Activated naive CD8-positive, alpha-beta T cell (primary cell): ENCODE measurements around the gene RHOT2.
A peak's percentile ranks its signal among the peaks of the same experiment; 100 is the strongest.

Experiments used
- H3K27ac Mint-ChIP-seq: one replicate; pipeline ENCODE4 v1.8.0; 2021; ENCODE audit warnings: mixed read lengths
- H3K27me3 Mint-ChIP-seq: one replicate; pipeline ENCODE4 v1.8.0; 2021; ENCODE audit warnings: mixed read lengths
- H3K36me3 Mint-ChIP-seq: one replicate; pipeline ENCODE4 v1.8.0; 2021; ENCODE audit warnings: mixed read lengths
- H3K4me1 Mint-ChIP-seq: one replicate; pipeline ENCODE4 v1.8.0; 2021; ENCODE audit warnings: low read depth, mixed read lengths
- H3K4me3 Mint-ChIP-seq: one replicate; pipeline ENCODE4 v1.8.0; 2021; ENCODE audit warnings: mild to moderate bottlenecking, mixed read lengths
- H3K9me3 Mint-ChIP-seq: one replicate; pipeline ENCODE4 v1.8.0; 2021; ENCODE audit warnings: low read depth, mixed read lengths

RHOT2 gene

GRCh38 chr16:678858-679813 lies 11.2 kb downstream of the RHOT2 start:
- H3K4me1 Mint-ChIP-seq, result peaks cover 18% of the 10 kb centered on the region
- H3K36me3 Mint-ChIP-seq, result peaks cover 2% of the 10 kb centered on the region
- peak overlapping the region; percentile 41 for H3K27ac Mint-ChIP-seq
- no peaks in the 10 kb centered on the region for H3K9me3 Mint-ChIP-seq
- H3K27me3 Mint-ChIP-seq, result no peaks in the 10 kb centered on the region
- H3K4me3 Mint-ChIP-seq, result peak overlapping the region; percentile 80

DNA sequence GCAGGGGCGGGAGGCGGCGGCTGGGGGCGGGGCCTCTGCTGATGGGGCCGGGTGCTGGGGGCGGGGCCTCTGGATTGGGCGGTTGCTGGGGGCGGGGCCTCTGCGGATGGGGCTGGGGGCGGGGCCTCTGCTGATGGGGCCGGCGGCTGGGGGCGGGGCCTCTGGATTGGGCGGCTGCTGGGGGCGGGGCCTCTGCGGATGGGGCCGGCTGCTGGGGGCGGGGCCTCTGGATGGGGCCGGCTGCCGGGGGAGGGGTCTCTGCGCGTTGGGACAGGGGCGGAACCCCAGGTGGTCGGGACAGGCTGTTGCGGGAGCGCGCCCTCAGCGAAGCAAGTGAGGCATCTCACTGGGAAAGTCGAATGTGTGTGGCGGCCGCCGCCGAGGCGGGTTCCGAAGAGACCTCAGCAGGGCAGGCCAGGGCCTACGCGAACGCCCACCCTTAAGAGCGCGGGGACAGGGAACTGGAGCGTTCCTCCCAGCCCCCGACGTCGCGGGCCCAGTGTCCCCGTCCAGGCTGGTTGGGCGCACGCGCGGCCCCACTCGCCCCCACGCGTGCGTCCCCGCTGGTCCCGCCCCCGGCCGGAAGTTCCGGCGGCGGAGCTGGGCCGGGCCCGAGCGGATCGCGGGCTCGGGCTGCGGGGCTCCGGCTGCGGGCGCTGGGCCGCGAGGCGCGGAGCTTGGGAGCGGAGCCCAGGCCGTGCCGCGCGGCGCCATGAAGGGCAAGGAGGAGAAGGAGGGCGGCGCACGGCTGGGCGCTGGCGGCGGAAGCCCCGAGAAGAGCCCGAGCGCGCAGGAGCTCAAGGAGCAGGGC lies 12.1 kb downstream of the RHOT2 start, which contains the start of gene STUB1:
Gene STUB1 (plus strand): TSS at position 597 of the 811 bp plus-strand sequence. CDS start 116 bp downstream, at position 713.
- peak within 1 kb of the TSS; percentile 85 for H3K27ac Mint-ChIP-seq
- peak within 1 kb of the TSS; percentile 86 for H3K4me3 Mint-ChIP-seq
- peaks cover 17% of the 10 kb centered on the region for H3K4me1 Mint-ChIP-seq
- H3K9me3 Mint-ChIP-seq, result no peaks in the 10 kb centered on the region
- H3K27me3 Mint-ChIP-seq, result no peaks in the 10 kb centered on the region
- peaks cover 2% of the 10 kb centered on the region for H3K36me3 Mint-ChIP-seq

- Mint-ChIP-seq H3K9me3 (no peaks in the 10 kb centered on the region), H3K4me3 (peak overlapping the region; percentile 86), H3K36me3 (peaks cover 2% of the 10 kb centered on the region), H3K27me3 (no peaks in the 10 kb centered on the region), H3K4me1 (peaks cover 15% of the 10 kb centered on the region), H3K27ac (no peak overlapping the region)
Measured at GRCh38 chr16:680625-680945, 12.7 kb downstream of the RHOT2 start.

DNA sequence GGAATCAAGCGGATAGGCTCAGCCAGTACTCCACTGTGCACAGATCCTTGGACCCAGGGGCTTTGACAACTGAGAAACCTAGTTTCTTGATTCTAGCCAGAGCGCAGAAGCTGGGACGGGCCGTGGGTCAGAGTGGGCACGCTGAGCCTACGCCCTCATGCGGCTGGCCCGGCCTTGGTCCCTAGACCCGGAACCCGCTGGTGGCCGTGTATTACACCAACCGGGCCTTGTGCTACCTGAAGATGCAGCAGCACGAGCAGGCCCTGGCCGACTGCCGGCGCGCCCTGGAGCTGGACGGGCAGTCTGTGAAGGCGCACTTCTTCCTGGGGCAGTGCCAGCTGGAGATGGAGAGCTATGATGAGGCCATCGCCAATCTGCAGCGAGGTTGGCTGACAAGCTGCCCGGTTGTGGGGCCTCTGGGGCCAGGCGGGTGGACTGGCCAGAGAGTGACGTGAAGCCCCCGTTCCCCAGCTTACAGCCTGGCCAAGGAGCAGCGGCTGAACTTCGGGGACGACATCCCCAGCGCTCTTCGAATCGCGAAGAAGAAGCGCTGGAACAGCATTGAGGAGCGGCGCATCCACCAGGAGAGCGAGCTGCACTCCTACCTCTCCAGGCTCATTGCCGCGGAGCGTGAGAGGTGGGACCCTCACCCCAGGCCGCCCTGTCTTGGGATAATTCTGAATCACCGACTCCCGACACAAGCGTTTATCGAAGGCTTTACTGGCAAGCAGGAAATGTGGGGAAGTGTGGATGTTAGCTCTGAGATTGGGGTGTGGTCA lies 13.2 kb downstream of the RHOT2 start:
- peaks cover 15% of the 10 kb centered on the region for H3K4me1 Mint-ChIP-seq
- peak overlapping the region; percentile 86 for H3K4me3 Mint-ChIP-seq
- no peaks in the 10 kb centered on the region for H3K9me3 Mint-ChIP-seq
- no peaks in the 10 kb centered on the region for H3K27me3 Mint-ChIP-seq
- peaks cover 2% of the 10 kb centered on the region for H3K36me3 Mint-ChIP-seq
- peak overlapping the region; percentile 6 for H3K27ac Mint-ChIP-seq

DNA sequence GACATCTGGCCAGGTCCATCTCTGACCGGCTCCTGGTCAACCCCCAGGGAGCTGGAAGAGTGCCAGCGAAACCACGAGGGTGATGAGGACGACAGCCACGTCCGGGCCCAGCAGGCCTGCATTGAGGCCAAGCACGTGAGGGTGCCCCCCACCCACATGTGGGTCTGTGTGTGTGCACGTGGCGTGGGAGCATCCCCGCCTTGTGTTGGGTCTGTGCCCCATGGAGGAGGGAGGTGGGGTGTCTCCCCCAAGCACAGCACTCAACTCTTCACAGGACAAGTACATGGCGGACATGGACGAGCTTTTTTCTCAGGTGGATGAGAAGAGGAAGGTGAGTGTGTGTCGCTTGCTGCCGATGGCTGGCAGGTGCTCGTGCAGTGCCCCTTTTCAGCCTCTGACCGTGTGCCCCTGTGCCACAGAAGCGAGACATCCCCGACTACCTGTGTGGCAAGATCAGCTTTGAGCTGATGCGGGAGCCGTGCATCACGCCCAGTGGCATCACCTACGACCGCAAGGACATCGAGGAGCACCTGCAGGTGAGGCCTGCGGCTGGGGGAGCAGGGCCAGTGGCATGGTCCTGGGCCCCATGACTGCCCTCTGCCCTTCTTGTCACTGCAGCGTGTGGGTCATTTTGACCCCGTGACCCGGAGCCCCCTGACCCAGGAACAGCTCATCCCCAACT lies 14.0 kb downstream of the RHOT2 start:
- H3K4me3 Mint-ChIP-seq, result peak overlapping the region; percentile 86
- H3K27me3 Mint-ChIP-seq, result no peaks in the 10 kb centered on the region
- H3K4me1 Mint-ChIP-seq, result peaks cover 15% of the 10 kb centered on the region
- H3K9me3 Mint-ChIP-seq, result no peaks in the 10 kb centered on the region
- peak overlapping the region; percentile 72 for H3K27ac Mint-ChIP-seq
- H3K36me3 Mint-ChIP-seq, result peaks cover 2% of the 10 kb centered on the region

GRCh38 chr16:682493-683395 lies 14.8 kb downstream of the RHOT2 start:
- Mint-ChIP-seq H3K9me3 (no peaks in the 10 kb centered on the region), H3K36me3 (peaks cover 2% of the 10 kb centered on the region), H3K4me3 (peak overlapping the region; percentile 86), H3K27me3 (no peaks in the 10 kb centered on the region), H3K4me1 (peaks cover 18% of the 10 kb centered on the region), H3K27ac (peak overlapping the region; percentile 72)

DNA sequence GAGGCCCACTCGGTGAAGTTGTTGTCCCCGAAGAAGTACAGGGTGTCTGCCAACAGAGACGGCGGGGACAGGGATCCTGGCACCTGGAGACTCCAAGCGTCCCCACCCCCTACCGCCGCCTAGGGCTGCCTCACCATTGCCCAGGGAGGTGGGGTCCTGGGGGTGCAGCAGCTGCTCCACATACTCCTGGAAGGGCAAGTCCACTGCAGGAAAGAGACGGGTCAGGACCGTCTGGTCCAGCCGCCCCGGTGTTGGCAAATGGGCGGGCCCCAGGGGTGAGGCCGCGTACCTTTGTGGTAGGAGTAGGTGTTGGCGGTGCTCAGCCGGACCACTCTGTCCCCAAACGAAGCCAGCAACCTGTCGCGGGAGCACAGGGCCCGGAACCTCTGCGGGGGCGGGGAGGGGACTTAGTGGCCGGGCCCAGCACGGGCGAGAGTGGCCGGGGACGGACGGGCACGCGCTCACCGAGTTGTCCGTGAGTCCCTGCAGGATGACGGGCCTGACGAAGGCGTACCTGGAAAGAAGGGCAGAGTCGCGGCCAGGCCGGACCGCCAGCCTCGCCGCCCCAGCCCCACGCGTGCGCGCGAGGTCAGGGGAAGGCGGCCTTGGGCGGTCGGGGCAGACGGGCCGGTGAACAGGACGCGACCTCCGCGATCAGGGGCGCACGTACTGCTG lies 15.6 kb downstream of the RHOT2 start:
- Mint-ChIP-seq H3K27me3 (no peaks in the 10 kb centered on the region), H3K36me3 (peaks cover 2% of the 10 kb centered on the region), H3K27ac (no peak overlapping the region)

DNA sequence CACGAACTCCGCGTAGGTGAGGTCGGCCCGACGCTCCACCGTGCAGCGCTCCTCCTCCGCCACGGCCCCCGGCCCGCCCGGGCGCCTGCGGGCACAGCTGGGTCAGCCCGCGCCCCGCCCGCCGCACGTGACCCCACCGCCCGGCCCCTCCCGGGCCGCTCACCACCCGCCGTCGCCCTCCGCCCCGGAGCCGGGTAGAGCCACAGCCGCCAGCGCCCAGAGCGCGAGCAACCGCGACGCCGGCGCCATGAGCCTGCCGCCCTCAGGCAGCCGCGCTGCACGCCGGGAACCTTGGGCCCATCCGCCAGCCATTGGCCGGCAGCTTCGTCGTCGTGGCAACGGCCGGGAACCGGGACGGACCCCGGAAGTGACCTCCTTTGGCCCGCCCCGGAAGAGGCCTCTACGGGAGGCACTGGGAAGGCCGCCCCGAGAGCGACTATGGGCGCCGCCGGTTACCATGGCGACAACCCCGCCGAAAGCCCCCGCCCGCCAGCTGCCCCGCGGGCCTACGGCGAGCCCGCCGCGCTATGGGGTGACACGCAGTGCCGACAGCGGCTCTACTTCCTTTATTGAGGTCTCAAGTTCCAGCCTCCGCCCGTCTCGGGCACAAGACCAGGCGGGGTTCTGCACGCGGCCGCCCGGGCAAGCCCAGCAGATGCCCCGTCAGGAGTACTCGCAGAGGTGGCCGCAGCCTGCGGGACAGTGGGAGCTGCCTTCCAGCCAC lies 16.3 kb downstream of the RHOT2 start, which contains the start of gene JMJD8:
Gene JMJD8 (minus strand): TSS at position 264 of the 724 bp plus-strand sequence. CDS start 15 bp downstream, at position 249.
- Mint-ChIP-seq H3K9me3 (no peaks in the 10 kb centered on the region), H3K4me3 (peak within 1 kb of the TSS; percentile 86), H3K36me3 (peaks cover 2% of the 10 kb centered on the region), H3K27ac (peak within 1 kb of the TSS; percentile 22), H3K4me1 (peaks cover 19% of the 10 kb centered on the region), H3K27me3 (no peaks in the 10 kb centered on the region)

More for the DNA sequence above, 15.6 kb downstream of the RHOT2 start:
- H3K4me1 Mint-ChIP-seq, result peaks cover 18% of the 10 kb centered on the region
- no peaks in the 10 kb centered on the region for H3K9me3 Mint-ChIP-seq
- peak overlapping the region; percentile 86 for H3K4me3 Mint-ChIP-seq

GRCh38 chr16:684961-685696 lies 17.2 kb downstream of the RHOT2 start:
- H3K27me3 Mint-ChIP-seq, result no peaks in the 10 kb centered on the region
- H3K4me1 Mint-ChIP-seq, result peaks cover 23% of the 10 kb centered on the region
- peaks cover 2% of the 10 kb centered on the region for H3K36me3 Mint-ChIP-seq
- H3K9me3 Mint-ChIP-seq, result no peaks in the 10 kb centered on the region
- no peak overlapping the region for H3K27ac Mint-ChIP-seq
- H3K4me3 Mint-ChIP-seq, result peak overlapping the region; percentile 35

GRCh38 chr16:685967-686366 lies 18.0 kb downstream of the RHOT2 start:
- H3K4me1 Mint-ChIP-seq, result peaks cover 21% of the 10 kb centered on the region

GRCh38 chr16:686459-687260 lies 18.7 kb downstream of the RHOT2 start:
- peaks cover 2% of the 10 kb centered on the region for H3K36me3 Mint-ChIP-seq
- peaks cover 17% of the 10 kb centered on the region for H3K4me1 Mint-ChIP-seq
- no peak overlapping the region for H3K27ac Mint-ChIP-seq
- no peaks in the 10 kb centered on the region for H3K27me3 Mint-ChIP-seq
- no peaks in the 10 kb centered on the region for H3K9me3 Mint-ChIP-seq
- H3K4me3 Mint-ChIP-seq, result no peak overlapping the region

More at GRCh38 chr16:685967-686366, 18.0 kb downstream of the RHOT2 start:
- H3K27me3 Mint-ChIP-seq, result no peaks in the 10 kb centered on the region
- H3K36me3 Mint-ChIP-seq, result peaks cover 2% of the 10 kb centered on the region
- no peak overlapping the region for H3K27ac Mint-ChIP-seq
- H3K9me3 Mint-ChIP-seq, result no peaks in the 10 kb centered on the region
- peak overlapping the region; percentile 56 for H3K4me3 Mint-ChIP-seq
